OCI-LY3 (cell line): ENCODE measurements around the gene USP4.
"Not testable (repeated sequence)": the region's sequence is repeated elsewhere in the genome, so short reads cannot be mapped to it uniquely, and the experiment has no call there.

Experiments used
- H2AFZ ChIP-seq: fragments of 200-600, 300-600 bp; shearing (Covaris generic); 2 replicates; pipeline ENCODE4 v1.6.0; 2014; ENCODE audit warnings: antibody characterized with exemption, low read depth, low read length
- H3K27ac ChIP-seq: fragments of 200-600, 300-600 bp; sonication (generic); 2 replicates; pipeline ENCODE4 v1.5.1; 2014; ENCODE audit warnings: mild to moderate bottlenecking, low read length, moderate library complexity, mixed read lengths
- H3K27me3 ChIP-seq: fragments of 200-600, 300-600 bp; sonication (generic); 2 replicates; pipeline ENCODE4 v1.6.1; 2014; ENCODE audit warnings: low read depth, low read length, mixed read lengths
- H3K36me3 ChIP-seq: fragments of 200-600, 300-600 bp; sonication (generic); replicated peaks from 2 replicates; pipeline ENCODE3; 2014; ENCODE audit warnings: low read depth, low read length, mixed read lengths
- H3K4me1 ChIP-seq: fragments of 300-600, 200-600 bp; sonication (generic); 2 replicates; pipeline ENCODE4 v1.6.1; 2014; ENCODE audit warnings: low read length, mixed read lengths
- H3K4me2 ChIP-seq: fragments of 200-600, 300-600 bp; sonication (generic); 2 replicates; pipeline ENCODE4 v1.6.1; 2014; ENCODE audit warnings: low read length, mixed read lengths
- H3K4me3 ChIP-seq: fragments of 300-600, 200-600 bp; sonication (generic); 2 replicates; pipeline ENCODE4 v1.5.1; 2014; ENCODE audit warnings: antibody characterized with exemption, mild to moderate bottlenecking, low read length, moderate library complexity
- H3K79me2 ChIP-seq: fragments of 300-600, 200-600 bp; shearing (Covaris generic); 2 replicates; pipeline ENCODE4 v1.6.1; 2014; ENCODE audit warnings: mild to moderate bottlenecking, low read length, mixed read lengths
- H3K9ac ChIP-seq: fragments of 300-600, 200-600 bp; shearing (Covaris generic); 2 replicates; pipeline ENCODE4 v1.6.0; 2014; ENCODE audit warnings: mild to moderate bottlenecking, low read length, moderate library complexity
- H3K9me3 ChIP-seq: fragments of 200-600, 300-600 bp; shearing (Covaris generic); 2 replicates; pipeline ENCODE4 v1.6.1; 2014; ENCODE audit warnings: low read length, mixed read lengths; ENCODE audit not compliant: insufficient read depth
- H4K20me1 ChIP-seq: fragments of 200-600, 300-600 bp; sonication (generic); 2 replicates; pipeline ENCODE4 v1.6.1; 2016; ENCODE audit warnings: low read length, mixed read lengths; ENCODE audit not compliant: insufficient read depth
- CTCF ChIP-seq: fragments of 200-600, 300-600 bp; sonication (generic); IDR thresholded peaks from 2 replicates; pipeline ENCODE4 v1.5.1; 2014; ENCODE audit warnings: antibody characterized with exemption, low read length, low read depth
- EZH2phosphoT487 ChIP-seq: fragments of 200-600 bp; shearing (Covaris generic); IDR thresholded peaks from 2 replicates; pipeline ENCODE4 v1.6.1; 2018; ENCODE audit warnings: antibody characterized with exemption, mixed run types, low read depth

USP4 gene

GRCh38 chr3:49255112-49255511, 84.7 kb downstream of the USP4 start:
- H4K20me1 ChIP-seq, result no peaks in the 10 kb centered on the region
- H3K4me2 ChIP-seq, result no peak overlapping the region
- TF ChIP-seq CTCF, result no peak
- TF ChIP-seq EZH2phosphoT487, result no peak
- no peaks in the 10 kb centered on the region for H3K79me2 ChIP-seq
- no peaks in the 10 kb centered on the region for H3K27me3 ChIP-seq
- no peak overlapping the region for H3K4me3 ChIP-seq
- H2AFZ ChIP-seq, result no peak overlapping the region
- H3K4me1 ChIP-seq, result no peaks in the 10 kb centered on the region
- no peak overlapping the region for H3K27ac ChIP-seq
- H3K36me3 ChIP-seq, result no peaks in the 10 kb centered on the region
- H3K9me3 ChIP-seq, result no peaks in the 10 kb centered on the region
- H3K9ac ChIP-seq, result no peak overlapping the region

- Histone ChIP-seq H3K27me3 (no peaks in the 10 kb centered on the region), H3K9ac (no peak overlapping the region), H3K4me3 (no peak overlapping the region), H2AFZ (no peak overlapping the region), H3K27ac (no peak overlapping the region), H3K4me2 (no peak overlapping the region), H3K4me1 (peaks cover 7% of the 10 kb centered on the region), H3K9me3 (no peaks in the 10 kb centered on the region), H3K36me3 (no peaks in the 10 kb centered on the region), H4K20me1 (no peaks in the 10 kb centered on the region), H3K79me2 (no peaks in the 10 kb centered on the region)
- TF ChIP-seq CTCF, result no peak
Measured at GRCh38 chr3:49253512-49253911, 86.3 kb downstream of the USP4 start.

GRCh38 chr3:49248840-49249227, 91.0 kb downstream of the USP4 start:
- H3K4me2 ChIP-seq, result peak overlapping the region; percentile 55
- no peaks in the 10 kb centered on the region for H3K27me3 ChIP-seq
- peak overlapping the region; percentile 52; the same call in 1 of the 2 replicates for H3K9ac ChIP-seq
- H3K79me2 ChIP-seq, result no peaks in the 10 kb centered on the region
- no peak for TF ChIP-seq EZH2phosphoT487
- H3K4me1 ChIP-seq, result peaks cover 27% of the 10 kb centered on the region
- peak overlapping the region; percentile 44 for H2AFZ ChIP-seq
- no peaks in the 10 kb centered on the region for H3K9me3 ChIP-seq
- no peak overlapping the region for H3K4me3 ChIP-seq
- H4K20me1 ChIP-seq, result no peaks in the 10 kb centered on the region
- peak overlapping the region; percentile 66 for H3K27ac ChIP-seq
- H3K36me3 ChIP-seq, result no peaks in the 10 kb centered on the region

GRCh38 chr3:49244581-49245205, 95.2 kb downstream of the USP4 start:
- H3K9ac ChIP-seq, result no peak overlapping the region
- H3K79me2 ChIP-seq, result no peaks in the 10 kb centered on the region
- H3K27me3 ChIP-seq, result no peaks in the 10 kb centered on the region
- peak overlapping the region; percentile 40; the same call in 1 of the 2 replicates for H2AFZ ChIP-seq
- TF ChIP-seq CTCF, result peak; percentile 53
- no peak for TF ChIP-seq EZH2phosphoT487
- H4K20me1 ChIP-seq, result no peaks in the 10 kb centered on the region
- peak overlapping the region; percentile 25; the same call in 1 of the 2 replicates for H3K4me2 ChIP-seq
- peaks cover 31% of the 10 kb centered on the region for H3K4me1 ChIP-seq
- H3K4me3 ChIP-seq, result no peak overlapping the region
- H3K36me3 ChIP-seq, result no peaks in the 10 kb centered on the region
- H3K27ac ChIP-seq, result peak overlapping the region; percentile 51
- no peaks in the 10 kb centered on the region for H3K9me3 ChIP-seq

- peaks cover 35% of the 10 kb centered on the region for H3K4me1 ChIP-seq
- H4K20me1 ChIP-seq, H3K4me3 ChIP-seq, H3K36me3 ChIP-seq, H3K9ac ChIP-seq, H3K79me2 ChIP-seq, H3K4me2 ChIP-seq, H2AFZ ChIP-seq, H3K27me3 ChIP-seq, H3K9me3 ChIP-seq: not testable (repeated sequence)
- peak overlapping the region; percentile 90 for H3K27ac ChIP-seq
Measured at GRCh38 chr3:49240091-49240490, 99.8 kb downstream of the USP4 start.
